GM12801 (cell line): Measurements from ENCODE around the gene CSGALNACT2.

Experiments
- CTCF ChIP-seq: IDR thresholded peaks from one replicate; pipeline ENCODE4 v1.5.1; 2011; ENCODE audit warnings: control low read depth; ENCODE audit not compliant: insufficient read length; ENCODE audit errors: extremely low read depth

CSGALNACT2 gene

GRCh38 chr10:43118631-43119415, 19.4 kb upstream of the CSGALNACT2 start:
- TF ChIP-seq CTCF = no peak

- no peak for TF ChIP-seq CTCF
These were observed 18.7 kb upstream of the CSGALNACT2 start for GRCh38 chr10:43119416-43120115.

GRCh38 chr10:43120116-43120928, 17.9 kb upstream of the CSGALNACT2 start:
- TF ChIP-seq CTCF = no peak

GRCh38 chr10:43120929-43121314, 17.3 kb upstream of the CSGALNACT2 start:
- TF ChIP-seq CTCF = no peak

GRCh38 chr10:43121444-43121843, 16.8 kb upstream of the CSGALNACT2 start:
- no peak for TF ChIP-seq CTCF

GRCh38 chr10:43122096-43122495, 16.1 kb upstream of the CSGALNACT2 start:
- no peak for TF ChIP-seq CTCF

GRCh38 chr10:43122826-43123225, 15.4 kb upstream of the CSGALNACT2 start:
- TF ChIP-seq CTCF = no peak
